ENCODE measurements around the gene CCDC141.

Gene CCDC141

GRCh38 chr2:178804791-178805190 is 245.1 kb downstream of the CCDC141 start:
- TF ChIP-seq, protein P1, sequence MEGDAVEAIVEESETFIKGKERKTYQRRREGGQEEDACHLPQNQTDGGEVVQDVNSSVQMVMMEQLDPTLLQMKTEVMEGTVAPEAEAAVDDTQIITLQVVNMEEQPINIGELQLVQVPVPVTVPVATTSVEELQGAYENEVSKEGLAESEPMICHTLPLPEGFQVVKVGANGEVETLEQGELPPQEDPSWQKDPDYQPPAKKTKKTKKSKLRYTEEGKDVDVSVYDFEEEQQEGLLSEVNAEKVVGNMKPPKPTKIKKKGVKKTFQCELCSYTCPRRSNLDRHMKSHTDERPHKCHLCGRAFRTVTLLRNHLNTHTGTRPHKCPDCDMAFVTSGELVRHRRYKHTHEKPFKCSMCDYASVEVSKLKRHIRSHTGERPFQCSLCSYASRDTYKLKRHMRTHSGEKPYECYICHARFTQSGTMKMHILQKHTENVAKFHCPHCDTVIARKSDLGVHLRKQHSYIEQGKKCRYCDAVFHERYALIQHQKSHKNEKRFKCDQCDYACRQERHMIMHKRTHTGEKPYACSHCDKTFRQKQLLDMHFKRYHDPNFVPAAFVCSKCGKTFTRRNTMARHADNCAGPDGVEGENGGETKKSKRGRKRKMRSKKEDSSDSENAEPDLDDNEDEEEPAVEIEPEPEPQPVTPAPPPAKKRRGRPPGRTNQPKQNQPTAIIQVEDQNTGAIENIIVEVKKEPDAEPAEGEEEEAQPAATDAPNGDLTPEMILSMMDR (IDR thresholded peaks at IDR 0.05; ENCODE audit: insufficient read depth, low read length), result peak; percentile 48
- TF ChIP-seq SPI1 (IDR thresholded peaks at IDR 0.05; ENCODE audit: borderline replicate concordance, low read depth), result no peak
- no peak for TF ChIP-seq POLR2AphosphoS5 (IDR thresholded peaks at IDR 0.05; ENCODE audit: low read depth)
- no peak for DNase-seq (ENCODE audit: low read depth in 1 of 2, low spot score in 1 of 2)
- Histone ChIP-seq H3K27ac (replicated peaks) (no peak overlapping the region), H3K4me3 (replicated peaks; ENCODE audit: insufficient read depth, low read length) (no peak overlapping the region), H3K27me3 (ENCODE audit: insufficient read depth, poor library complexity, severe bottlenecking) (no peaks in the 10 kb centered on the region)

GRCh38 chr2:178800510-178800909 is 249.4 kb downstream of the CCDC141 start:
- no peak for DNase-seq (ENCODE audit: low read depth in 1 of 2, low spot score in 1 of 2)
- no peak overlapping the region for H3K27ac ChIP-seq (replicated peaks)
- H3K4me3 ChIP-seq (replicated peaks; ENCODE audit: insufficient read depth, low read length), result no peak overlapping the region
- no peaks in the 10 kb centered on the region for H3K27me3 ChIP-seq (ENCODE audit: insufficient read depth, poor library complexity, severe bottlenecking)
- no peak for TF ChIP-seq REST (IDR thresholded peaks at IDR 0.05; ENCODE audit: insufficient replicate concordance, low read depth)
- TF ChIP-seq GABPA (IDR thresholded peaks at IDR 0.05; ENCODE audit: low read depth), result no peak
- TF ChIP-seq, protein P1 (IDR thresholded peaks at IDR 0.05; ENCODE audit: insufficient read depth, low read length), result no peak
- no peak for TF ChIP-seq POLR2AphosphoS5 (IDR thresholded peaks at IDR 0.05; ENCODE audit: low read depth)
- TF ChIP-seq SPI1 (IDR thresholded peaks at IDR 0.05; ENCODE audit: borderline replicate concordance, low read depth), result no peak

DNA sequence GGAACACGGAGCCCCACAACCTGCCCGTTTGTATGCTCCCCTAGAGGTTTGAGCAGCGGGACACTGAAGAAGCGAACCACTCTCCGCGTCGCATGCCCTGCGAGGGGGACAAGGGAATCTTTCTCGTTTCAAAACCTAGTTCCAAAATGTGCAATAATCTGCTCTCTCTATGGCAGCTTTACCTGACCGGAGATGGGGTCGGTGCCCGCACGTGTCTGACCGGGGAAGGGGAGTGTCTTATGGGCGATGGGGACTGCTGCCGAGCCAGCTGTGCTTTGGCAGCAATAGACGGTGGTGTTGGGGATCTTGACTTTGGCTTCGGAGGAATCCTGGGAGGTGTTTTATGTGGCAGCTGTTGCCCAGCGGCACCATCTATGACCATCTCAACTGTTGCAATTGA is 250.6 kb downstream of the CCDC141 start:
- no peak overlapping the region for H3K4me3 ChIP-seq (replicated peaks; ENCODE audit: insufficient read depth, low read length)
- no peaks in the 10 kb centered on the region for H3K27me3 ChIP-seq (ENCODE audit: insufficient read depth, poor library complexity, severe bottlenecking)
- H3K27ac ChIP-seq (replicated peaks), result no peak overlapping the region
- no peak for DNase-seq (ENCODE audit: low read depth in 1 of 2, low spot score in 1 of 2)
- TF ChIP-seq POLR2AphosphoS5 (IDR thresholded peaks at IDR 0.05; ENCODE audit: low read depth) (no peak), REST (IDR thresholded peaks at IDR 0.05; ENCODE audit: insufficient replicate concordance, low read depth) (no peak), SPI1 (IDR thresholded peaks at IDR 0.05; ENCODE audit: borderline replicate concordance, low read depth) (no peak), GABPA (IDR thresholded peaks at IDR 0.05; ENCODE audit: low read depth) (no peak)
- TF ChIP-seq, protein P1 (IDR thresholded peaks at IDR 0.05; ENCODE audit: insufficient read depth, low read length), result no peak

- Histone ChIP-seq H3K27ac (replicated peaks) (no peak overlapping the region), H3K4me3 (replicated peaks; ENCODE audit: insufficient read depth, low read length) (no peak overlapping the region), H3K27me3 (ENCODE audit: insufficient read depth, poor library complexity, severe bottlenecking) (no peaks in the 10 kb centered on the region)
- no peak for DNase-seq (ENCODE audit: low read depth in 1 of 2, low spot score in 1 of 2)
- TF ChIP-seq SPI1 (IDR thresholded peaks at IDR 0.05; ENCODE audit: borderline replicate concordance, low read depth) (no peak), POLR2AphosphoS5 (IDR thresholded peaks at IDR 0.05; ENCODE audit: low read depth) (no peak)
- TF ChIP-seq, protein P1 (IDR thresholded peaks at IDR 0.05; ENCODE audit: insufficient read depth, low read length), result no peak
Measured at GRCh38 chr2:178796079-178796677, 253.8 kb downstream of the CCDC141 start.
